ENCODE data around the gene GALNT12.
A peak's percentile ranks its signal among the peaks of the same experiment; 100 is the strongest.

GALNT12 gene

DNA sequence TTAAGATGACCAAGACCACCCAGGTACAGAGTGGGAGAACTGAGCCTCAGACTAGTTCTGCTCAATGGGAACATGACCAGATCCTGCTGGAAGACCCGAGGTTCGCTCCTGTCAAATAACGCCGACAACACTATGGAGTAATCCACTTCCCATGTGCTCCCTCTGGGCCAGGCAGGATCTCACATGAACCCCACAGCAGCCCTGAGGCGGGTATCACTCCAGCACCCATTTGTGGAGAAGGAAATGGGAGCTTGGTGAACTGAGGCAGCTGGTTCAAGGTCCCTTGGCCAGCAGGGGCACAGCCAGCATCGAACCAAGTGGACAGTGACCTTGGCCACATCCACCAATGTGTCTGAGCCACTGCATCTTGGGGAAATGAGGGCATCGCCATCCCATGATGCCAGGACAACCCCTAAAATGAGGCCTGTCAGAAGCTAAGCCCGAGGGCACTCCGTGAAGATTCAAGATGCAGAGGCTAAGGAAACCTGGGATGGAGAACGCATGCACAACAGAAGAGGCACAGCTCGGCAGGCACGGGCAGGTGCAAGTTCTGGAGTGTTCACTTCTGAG, 19.6 kb upstream of the GALNT12 start:
- ChIA-PET POLR2A (no interaction called here), CTCF (interaction anchor here (1.1 to 5.8 kb wide), 3 partner anchors 10 to 251 kb away, joined by 3 to 52 read pairs (median 5); no protein-coding TSS in a partner anchor)
- no peak for DNase-seq (ENCODE audit: extremely low spot score)
- TF ChIP-seq, protein P1, sequence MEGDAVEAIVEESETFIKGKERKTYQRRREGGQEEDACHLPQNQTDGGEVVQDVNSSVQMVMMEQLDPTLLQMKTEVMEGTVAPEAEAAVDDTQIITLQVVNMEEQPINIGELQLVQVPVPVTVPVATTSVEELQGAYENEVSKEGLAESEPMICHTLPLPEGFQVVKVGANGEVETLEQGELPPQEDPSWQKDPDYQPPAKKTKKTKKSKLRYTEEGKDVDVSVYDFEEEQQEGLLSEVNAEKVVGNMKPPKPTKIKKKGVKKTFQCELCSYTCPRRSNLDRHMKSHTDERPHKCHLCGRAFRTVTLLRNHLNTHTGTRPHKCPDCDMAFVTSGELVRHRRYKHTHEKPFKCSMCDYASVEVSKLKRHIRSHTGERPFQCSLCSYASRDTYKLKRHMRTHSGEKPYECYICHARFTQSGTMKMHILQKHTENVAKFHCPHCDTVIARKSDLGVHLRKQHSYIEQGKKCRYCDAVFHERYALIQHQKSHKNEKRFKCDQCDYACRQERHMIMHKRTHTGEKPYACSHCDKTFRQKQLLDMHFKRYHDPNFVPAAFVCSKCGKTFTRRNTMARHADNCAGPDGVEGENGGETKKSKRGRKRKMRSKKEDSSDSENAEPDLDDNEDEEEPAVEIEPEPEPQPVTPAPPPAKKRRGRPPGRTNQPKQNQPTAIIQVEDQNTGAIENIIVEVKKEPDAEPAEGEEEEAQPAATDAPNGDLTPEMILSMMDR (IDR thresholded peaks at IDR 0.05; ENCODE audit: control extremely low read depth, extremely low read depth, low read depth, missing control alignments), result no peak

DNA sequence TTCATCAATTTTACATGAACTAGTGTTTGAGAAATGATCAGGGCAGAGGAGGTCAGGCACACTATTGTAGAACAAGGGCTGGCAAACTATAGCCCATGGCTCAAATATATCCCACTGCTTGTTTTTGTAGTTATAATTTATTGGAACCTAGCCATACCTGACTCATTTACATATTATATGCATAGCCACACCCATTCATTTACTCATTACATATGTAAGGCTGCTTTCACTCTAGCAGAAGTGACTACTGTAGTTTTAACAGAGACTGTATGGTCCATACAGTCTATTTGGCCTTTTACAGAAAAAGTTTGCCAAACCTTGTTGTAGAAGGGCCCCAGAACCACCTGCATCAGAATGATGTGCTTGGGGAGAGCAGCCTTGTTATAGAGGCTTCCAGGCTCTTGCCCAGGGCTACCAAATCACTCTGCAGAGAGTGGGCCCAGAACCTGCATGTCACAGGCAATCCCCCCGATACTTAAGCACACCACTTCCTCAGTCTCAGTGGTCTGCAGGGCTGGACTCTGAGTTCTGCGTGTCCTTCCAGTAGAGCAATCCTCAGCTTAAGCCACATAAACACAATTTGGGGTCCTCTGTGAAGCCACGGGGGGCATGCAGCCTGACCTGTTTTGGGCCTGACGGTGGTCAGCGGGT, 17.9 kb upstream of the GALNT12 start:
- CTCF ChIA-PET, result interaction anchor here (1.3 to 7.0 kb wide), 3 partner anchors 12 to 474 kb away, joined by 3 to 50 read pairs (median 5); no protein-coding TSS in a partner anchor
- TF ChIP-seq, protein P1 (IDR thresholded peaks at IDR 0.05; ENCODE audit: control extremely low read depth, extremely low read depth, low read depth, missing control alignments), result no peak
- DNase-seq (ENCODE audit: extremely low spot score), result no peak

DNA sequence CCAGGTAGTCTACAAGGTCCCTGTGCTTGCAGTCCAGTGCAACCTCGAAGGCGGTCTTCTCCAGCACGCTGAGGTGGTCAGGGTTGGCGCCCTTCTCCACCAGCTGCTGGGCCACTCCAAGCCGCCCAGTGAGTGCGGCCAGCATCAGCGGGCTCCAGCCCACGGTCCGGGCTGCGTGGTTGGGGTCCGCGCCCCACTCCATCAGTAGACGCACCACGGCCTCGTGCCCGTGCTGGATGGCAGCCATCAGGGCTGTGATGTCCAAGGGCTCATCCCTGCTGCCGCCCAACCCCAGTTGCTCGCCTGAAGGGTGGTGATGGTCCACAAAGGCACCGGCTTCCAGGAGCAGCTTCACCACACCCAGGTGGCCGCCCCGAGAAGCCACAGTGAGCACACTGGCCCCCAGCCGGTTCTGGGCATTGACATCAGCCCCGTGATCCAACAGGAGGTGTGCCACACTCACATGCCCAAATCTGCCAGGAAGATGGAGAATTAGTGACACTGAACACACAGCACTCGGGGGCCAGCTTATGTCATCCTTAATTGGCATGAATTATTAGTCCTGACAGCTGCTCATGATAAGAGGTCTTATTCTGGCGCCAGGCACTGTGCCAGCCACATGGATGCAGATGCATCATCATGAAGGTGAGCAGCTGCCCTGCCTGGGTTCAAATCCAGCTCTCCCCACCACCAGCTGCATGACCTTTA, 17.2 kb upstream of the GALNT12 start:
- POLR2A ChIA-PET, result no interaction called here
- CTCF ChIA-PET, result interaction anchor here (0.7 to 7.0 kb wide), 9 partner anchors 11 to 672 kb away, joined by 3 to 50 read pairs (median 5); no protein-coding TSS in a partner anchor
- no peak for DNase-seq (ENCODE audit: extremely low spot score)
- TF ChIP-seq, protein P1 (IDR thresholded peaks at IDR 0.05; ENCODE audit: control extremely low read depth, extremely low read depth, low read depth, missing control alignments), result no peak

More for the DNA sequence above, 17.9 kb upstream of the GALNT12 start:
- POLR2A ChIA-PET, result no interaction called here

DNA sequence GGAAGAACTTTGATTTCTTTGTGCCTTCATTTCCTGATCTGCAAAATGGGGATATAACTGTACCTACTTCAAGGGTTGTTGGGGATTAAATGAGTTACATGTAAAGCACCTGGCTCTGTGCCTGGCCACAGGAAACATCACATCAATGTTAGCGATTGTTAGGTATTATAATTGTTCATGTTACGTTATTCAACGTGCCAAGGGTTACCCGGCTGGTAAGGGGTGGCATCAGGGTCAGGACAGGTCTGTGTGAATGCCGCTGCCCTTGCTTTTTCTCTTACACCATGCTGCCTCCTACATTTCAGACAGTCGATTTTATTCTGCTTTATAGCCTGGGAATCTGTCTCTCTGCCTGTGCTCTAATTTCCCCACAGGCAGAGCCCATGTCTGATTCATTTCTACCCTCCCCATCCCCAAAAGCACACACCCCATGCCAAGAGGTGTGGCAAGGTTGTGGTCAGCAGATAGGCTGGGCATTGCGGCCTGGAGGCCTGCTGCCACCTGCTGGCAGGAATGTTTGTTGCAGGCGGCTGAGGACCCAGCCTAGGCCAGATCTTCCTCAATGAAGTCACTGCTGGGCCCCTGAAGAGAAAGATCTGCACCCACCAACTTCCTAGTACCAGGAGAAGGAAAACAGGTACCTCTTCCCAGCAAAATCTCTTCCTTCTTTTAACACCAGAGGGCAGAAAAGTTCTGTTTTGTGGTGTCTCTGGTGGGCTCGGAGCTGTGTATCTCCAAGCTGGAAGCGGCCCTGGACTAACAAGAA, 16.4 kb upstream of the GALNT12 start:
- peak; percentile 81 for DNase-seq (ENCODE audit: extremely low spot score)
- TF ChIP-seq, protein P1 (IDR thresholded peaks at IDR 0.05; ENCODE audit: control extremely low read depth, extremely low read depth, low read depth, missing control alignments), result peak; percentile 94
- ChIA-PET POLR2A (no interaction called here), CTCF (interaction anchor here (0.7 to 7.0 kb wide), 18 partner anchors 8 to 673 kb away, joined by 3 to 50 read pairs (median 5); partner anchors contain the start of gene GALNT12)

DNA sequence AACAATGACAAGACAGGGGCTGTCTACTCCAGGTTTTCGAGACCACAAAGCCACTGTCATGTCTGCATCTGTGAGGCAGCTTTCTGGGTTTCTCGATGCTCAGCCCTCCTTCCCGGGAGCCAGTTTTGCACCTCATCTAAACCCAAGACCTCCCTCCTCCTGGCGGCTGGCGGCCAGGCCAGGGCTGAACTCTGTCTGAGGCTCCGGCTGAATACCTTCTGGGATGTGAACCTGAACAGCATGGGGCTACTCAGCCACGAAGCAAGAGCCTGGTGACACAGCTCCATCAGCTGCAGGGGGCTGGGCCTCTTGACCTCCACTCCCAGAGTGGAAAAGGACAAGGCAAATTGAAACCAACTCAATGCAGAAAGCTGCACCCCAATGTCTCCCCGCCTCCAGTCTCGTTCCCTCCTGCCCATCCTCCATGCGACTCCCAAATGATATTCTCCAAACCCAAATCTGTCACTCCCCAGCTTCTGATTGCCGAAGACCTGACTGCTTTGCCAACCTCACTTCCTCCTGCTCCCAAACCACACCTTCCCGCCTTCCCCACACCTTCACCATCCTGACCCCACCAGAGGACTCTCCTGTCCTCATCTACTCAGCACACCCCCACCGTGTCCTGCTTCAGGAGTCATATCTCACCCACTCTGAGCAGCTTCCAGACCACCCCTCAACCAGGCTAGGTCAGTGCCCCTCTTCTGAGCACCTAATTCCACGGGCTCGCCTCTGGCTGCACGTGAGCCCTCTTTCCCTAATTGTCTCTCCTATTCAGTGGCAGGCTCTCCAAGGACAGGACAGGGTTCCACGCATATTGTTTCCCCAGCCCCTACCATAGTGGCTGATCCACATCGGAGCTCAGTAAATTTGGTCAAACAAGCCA, 15.6 kb upstream of the GALNT12 start:
- TF ChIP-seq, protein P1 (IDR thresholded peaks at IDR 0.05; ENCODE audit: control extremely low read depth, extremely low read depth, low read depth, missing control alignments), result no peak
- CTCF ChIA-PET, result interaction anchor here (0.9 to 7.0 kb wide), 14 partner anchors 9 to 674 kb away, joined by 3 to 50 read pairs (median 6); partner anchors contain the start of gene GALNT12
- no peak for DNase-seq (ENCODE audit: extremely low spot score)
- POLR2A ChIA-PET, result no interaction called here

Data from GM10248 (cell line).